K562 (cell line): ENCODE measurements around the gene CEACAM20. TPM values are rescaled to one million over a fixed set of nuclear protein-coding genes. Genes with fewer than 3 reads are reported as not detected.

ENCODE experiments used
- ATAC-seq: fragments of 200-7000 bp; cut with Tn5 transposase; 3 replicates; pipeline ENCODE4 v1.9.1; 2020; ENCODE audit warnings: moderate library complexity
- BruUV-seq: library from RNA; stranded (reverse); fragments of 400-500 nt; replicated peaks from 2 replicates; lab custom pipeline; 2021; lab: Mats Ljungman, UMichigan
- CTCF ChIA-PET: fragments of 300-600 bp; formaldehyde crosslinking; extraction: SDS; loops from one replicate; lab custom pipeline; 2021; ENCODE audit warnings: low intra/inter-chr PET ratio; lab: Yijun Ruan, JAX
- POLR2A ChIA-PET: fragments of 300-600, 350-650 bp; sonication (Branson Sonifier 250); formaldehyde crosslinking; extraction: SDS; loops from one replicate; lab custom pipeline; 2021; ENCODE audit warnings: antibody characterized with exemption, inconsistent platforms; lab: Yijun Ruan, JAX
- DNase-seq, 4 experiments: peaks; one replicate each; pipeline versions ENCODE4 v3.0.0 to v3.0.0-alpha.2; 2011 to 2018; ENCODE audit warnings: low spot score in 3 of 4, mixed read lengths in 3 of 4; ENCODE audit errors: extremely low read depth in 1 of 4
- FAIRE-seq: peaks from 2 replicates; lab custom pipeline; 2011; peaks lifted over from hg19 to GRCh38; lab: Jason Lieb, UNC
- H2AFZ ChIP-seq: 2 replicates; pipeline ENCODE4 v1.6.0; 2011; ENCODE audit warnings: low read depth, low read length, control low read depth, inconsistent platforms
- H3K27ac ChIP-seq: fragments of 200-600 bp; 3 replicates; pipeline ENCODE4 v1.8.0; 2011; ENCODE audit warnings: low read depth, mild to moderate bottlenecking, control low read depth, inconsistent platforms, low read length, moderate library complexity, mixed read lengths; ENCODE audit errors: extremely low read depth
- H3K27me3 ChIP-seq, 2 experiments: fragments of 300-600 bp in 1 of 2; 2 replicates in 1 of 2; 3 replicates in 1 of 2; pipeline versions ENCODE4 v1.6.0 to v1.8.0; 2011; ENCODE audit warnings: inconsistent platforms in 2 of 2, low read length in 2 of 2, mild to moderate bottlenecking in 1 of 2, mixed read lengths in 1 of 2, moderate library complexity in 1 of 2; ENCODE audit not compliant: control insufficient read depth in 2 of 2, insufficient read depth in 2 of 2
- H3K36me3 ChIP-seq: fragments of 300-600 bp; 3 replicates; pipeline ENCODE4 v1.8.0; 2011; ENCODE audit warnings: mild to moderate bottlenecking, low read length, inconsistent platforms; ENCODE audit not compliant: control insufficient read depth, insufficient read depth
- H3K4me1 ChIP-seq, 2 experiments: fragments of 200-600 bp in 1 of 2; replicated peaks in 1 of 2; 2 replicates in 1 of 2; 3 replicates in 1 of 2; pipeline versions ENCODE4 v1.5.1 to v1.8.0; 2011; ENCODE audit warnings: inconsistent platforms in 2 of 2, low read length in 2 of 2, mild to moderate bottlenecking in 1 of 2, mixed read lengths in 1 of 2, moderate library complexity in 1 of 2; ENCODE audit not compliant: control insufficient read depth in 2 of 2, insufficient read depth in 2 of 2
- H3K4me2 ChIP-seq: 2 replicates; pipeline ENCODE4 v1.6.1; 2011; ENCODE audit warnings: low read length, control low read depth, inconsistent platforms, mixed read lengths; ENCODE audit not compliant: insufficient read depth
- H3K4me3 ChIP-seq: fragments of 200-600 bp; sonication (generic), shearing (Covaris generic); 2 replicates; pipeline ENCODE4 v1.5.1; 2016; ENCODE audit warnings: control low read depth, inconsistent platforms
- H3K79me2 ChIP-seq: fragments of 200-600 bp; 3 replicates; pipeline ENCODE4 v1.8.0; 2011; ENCODE audit warnings: low read length, inconsistent platforms; ENCODE audit not compliant: control insufficient read depth, insufficient read depth
- H3K9ac ChIP-seq, 2 experiments: 2 replicates each; pipeline versions ENCODE4 v1.6.0 to v1.6.1; 2011; ENCODE audit warnings: low read depth in 2 of 2, low read length in 2 of 2, control low read depth in 1 of 2, inconsistent platforms in 1 of 2, mild to moderate bottlenecking in 1 of 2, mixed read lengths in 1 of 2; ENCODE audit not compliant: insufficient read depth in 1 of 2
- H3K9me1 ChIP-seq: one replicate; pipeline ENCODE4 v1.6.0; 2011; ENCODE audit warnings: inconsistent platforms, mild to moderate bottlenecking, low read length, moderate library complexity; ENCODE audit not compliant: control insufficient read depth, insufficient read depth
- H3K9me3 ChIP-seq: replicated peaks from 2 replicates; pipeline ENCODE4 v1.5.1; 2011; ENCODE audit warnings: low read depth, low read length, inconsistent platforms; ENCODE audit not compliant: control insufficient read depth, insufficient read depth
- H4K20me1 ChIP-seq: replicated peaks from 2 replicates; pipeline ENCODE4 v1.6.1; 2011; ENCODE audit warnings: low read length, inconsistent platforms, mixed read lengths; ENCODE audit not compliant: control insufficient read depth, insufficient read depth
- ARNT ChIP-seq, 2 experiments: fragments of 450-650 bp; IDR thresholded peaks; 2 replicates each; pipeline ENCODE4 v1.6.1; 2016; ENCODE audit warnings: mild to moderate bottlenecking in 1 of 2
- BDP1 ChIP-seq: IDR thresholded peaks from 3 replicates; pipeline ENCODE4 v1.6.1; 2011; ENCODE audit not compliant: insufficient read length, insufficient read depth
- CBX2 ChIP-seq: fragments of 200-600 bp; sonication (generic); IDR thresholded peaks from one replicate; pipeline ENCODE4 v1.6.1; 2012; ENCODE audit warnings: mild to moderate bottlenecking, low read length, inconsistent platforms; ENCODE audit not compliant: insufficient read depth, poor library complexity, severe bottlenecking
- CREBBP ChIP-seq: IDR thresholded peaks from one replicate; pipeline ENCODE4 v1.6.1; 2012; ENCODE audit warnings: low read depth, mild to moderate bottlenecking, control low read depth, inconsistent platforms, low read length
- GABPB1 ChIP-seq: sonication (generic); formaldehyde crosslinking; IDR thresholded peaks from 2 replicates; pipeline ENCODE4 v1.8.0; 2022; ENCODE audit warnings: mild to moderate bottlenecking, missing genetic modification reagents
- MAFF ChIP-seq: IDR thresholded peaks from 2 replicates; pipeline ENCODE4 v1.6.1; 2012; ENCODE audit warnings: low read length, improper control_type of control experiment
- NCOA2 ChIP-seq, 2 experiments: fragments of 450-650 bp; IDR thresholded peaks; 2 replicates each; pipeline ENCODE4 v1.6.1; 2018; ENCODE audit warnings: mild to moderate bottlenecking in 2 of 2, moderate library complexity in 1 of 2; ENCODE audit not compliant: partially characterized antibody in 2 of 2
- PURB ChIP-seq: sonication (generic); formaldehyde crosslinking; IDR thresholded peaks from 2 replicates; pipeline ENCODE4 v1.9.0; 2021; ENCODE audit warnings: low read depth, mild to moderate bottlenecking, missing genetic modification reagents
- RBM15 ChIP-seq: fragments of 200-400 bp; formaldehyde crosslinking; IDR thresholded peaks from 2 replicates; pipeline ENCODE4 v1.6.1; 2018; ENCODE audit warnings: mild to moderate bottlenecking, low read length, moderate library complexity; ENCODE audit not compliant: insufficient read depth
- SAFB2 ChIP-seq: fragments of 200-400 bp; formaldehyde crosslinking; IDR thresholded peaks from 2 replicates; pipeline ENCODE4 v1.6.1; 2018; ENCODE audit warnings: borderline replicate concordance, low read length, low read depth, moderate library complexity; ENCODE audit not compliant: severe bottlenecking
- SIN3A ChIP-seq, 2 experiments: fragments of 150-350 bp in 1 of 2; IDR thresholded peaks; 2 replicates each; pipeline ENCODE4 v1.6.1; 2011 to 2016; ENCODE audit warnings: borderline replicate concordance in 2 of 2, low read depth in 2 of 2, low read length in 2 of 2, mild to moderate bottlenecking in 2 of 2, moderate library complexity in 2 of 2; ENCODE audit not compliant: control insufficient read depth in 1 of 2
- TOE1 ChIP-seq, 2 experiments: fragments of 450-650 bp in 1 of 2; sonication (generic) in 1 of 2; formaldehyde crosslinking in 1 of 2; IDR thresholded peaks; 2 replicates each; pipeline versions ENCODE4 v1.7.1 to v1.8.0; 2016 to 2022; ENCODE audit warnings: borderline replicate concordance in 2 of 2, mild to moderate bottlenecking in 2 of 2, antibody characterized with exemption in 1 of 2, inconsistent platforms in 1 of 2, low read depth in 1 of 2, missing genetic modification reagents in 1 of 2, moderate library complexity in 1 of 2
- ZNF134 ChIP-seq: fragments of 250-450 bp; sonication (Bioruptor Pico); conservative IDR thresholded peaks from 2 replicates; pipeline ENCODE4 v1.4.0; 2020
- ZNF311 ChIP-seq: fragments of 250-450 bp; sonication (Bioruptor Pico); IDR thresholded peaks from 2 replicates; pipeline ENCODE4 v1.4.0; 2020; ENCODE audit warnings: mild to moderate bottlenecking, moderate library complexity
- WGBS: fragments of 100-300 bp; shearing (Covaris generic); methylation state at CpG from one replicate; pipeline ENCODE4 v1.1.6; 2016; ENCODE audit warnings: low coverage, mixed read lengths; ENCODE audit not compliant: insufficient coverage; ENCODE audit errors: missing lambda C conversion rate; 5-methylcytosine and 5-hydroxymethylcytosine counted together
- in situ Hi-C: fragments of 300-500 bp; cut with MboI; formaldehyde crosslinking; loops from 4 replicates; pipeline ENCODE4 v1.15.0; 2018; ENCODE audit warnings: inconsistent platforms, mixed read lengths
- intact Hi-C: fragments of 100-400 bp; cut with micrococcal nuclease; formaldehyde crosslinking; loops from 2 replicates; pipeline ENCODE4 v1.14.2; 2022
- polyA plus RNA-seq, 8 experiments: library from polyadenylated mRNA; depleted of rRNA in 4 of 8; stranded (reverse) in 5 of 8; unstranded in 3 of 8; fragments of >200 nt; fragmentation: Nextera tagmentation in 2 of 8; fragmentation: Illumina TruSeq in 1 of 8; extraction: Ambion mirVana in 2 of 8; extraction: Trizol in 1 of 8; gene quantifications; 2 replicates each; pipeline versions ENCODE4 v1.2.1 to v1.2.3, GENCODE V29; 2011 to 2014; ENCODE audit warnings: inconsistent platforms in 1 of 8, missing spikeins in 1 of 8
- total RNA-seq, 7 experiments: library from RNA; depleted of rRNA in 6 of 7; stranded (reverse); fragments of >200 nt in 6 of 7; fragmentation: Illumina TruSeq in 2 of 7; extraction: Trizol in 2 of 7; gene quantifications; 2 replicates each; pipeline versions ENCODE4 v1.2.1 to v1.2.3, GENCODE V29; 2011 to 2021; ENCODE audit warnings: low replicate concordance in 1 of 7
- TF ChIP-seq, protein P1 (sequence below): fragments of 250-450 bp; sonication (Bioruptor Pico); IDR thresholded peaks from 2 replicates; pipeline ENCODE4 v1.9.0; 2021; ENCODE audit warnings: mild to moderate bottlenecking
- TF ChIP-seq, protein P2 (sequence below), 2 experiments: fragments of 450-650 bp in 1 of 2; IDR thresholded peaks; 2 replicates each; pipeline ENCODE4 v1.6.1; 2011 to 2017; ENCODE audit warnings: low read depth in 2 of 2, antibody characterized with exemption in 1 of 2, borderline replicate concordance in 1 of 2, low read length in 1 of 2, mild to moderate bottlenecking in 1 of 2, mixed read lengths in 1 of 2; ENCODE audit not compliant: control insufficient read depth in 1 of 2

Gene CEACAM20
- total and polyA plus RNA-seq, 9 of the 15 experiments (the other 6 are each of a cell fraction or from before 2014, with no cell fraction given) = not detected

DNA sequence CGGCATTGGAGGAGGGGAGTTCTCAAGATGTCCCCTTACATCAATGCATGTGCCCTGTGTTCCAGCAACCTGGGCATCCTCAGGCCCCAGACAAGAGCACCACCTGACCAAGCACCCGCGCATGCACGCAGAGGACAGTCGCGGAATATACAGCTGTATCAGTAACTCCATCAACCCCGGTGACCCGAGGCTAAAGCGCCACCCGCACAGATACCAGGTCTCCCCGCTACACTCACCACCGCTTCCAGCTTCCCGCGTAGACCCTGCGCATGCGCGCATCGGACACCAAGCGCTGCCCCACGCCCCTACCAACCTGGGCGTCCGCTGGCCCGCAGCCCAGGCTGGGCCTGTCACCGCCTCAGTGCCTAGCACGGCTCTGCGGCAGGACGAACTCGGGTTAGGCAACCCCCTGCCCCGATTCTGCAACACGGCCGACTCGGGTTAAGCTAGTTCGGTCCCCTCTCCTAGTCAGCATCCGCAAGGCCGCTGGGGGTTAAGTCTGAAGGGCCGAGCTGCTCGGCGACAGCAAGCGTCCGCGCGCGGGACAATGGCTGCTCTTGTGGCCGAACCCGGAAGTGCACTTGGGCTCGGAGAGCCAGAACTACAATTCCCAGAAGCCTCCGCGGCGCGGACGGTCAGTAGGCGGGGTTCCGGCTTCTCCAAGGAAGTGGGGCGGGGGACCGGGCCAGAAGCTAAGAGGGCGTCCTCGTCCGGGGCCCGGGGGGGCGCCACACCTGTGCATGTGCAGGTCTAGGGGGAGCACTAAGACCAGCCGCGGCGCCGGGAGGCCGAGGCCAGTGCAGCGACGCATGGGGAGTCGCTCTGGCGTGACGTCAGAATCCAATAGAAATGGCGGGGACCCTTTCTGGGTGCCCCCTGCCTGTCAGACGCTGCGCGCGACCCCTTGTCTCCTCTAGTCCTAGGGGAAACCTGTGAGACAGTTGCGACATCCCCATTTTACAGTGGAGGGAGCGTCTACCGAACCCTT lies 29.2 kb downstream of the CEACAM20 start, which contains the start of gene ZNF180:
TSS of gene ZNF180 (minus strand) at position 561 of the 988 bp plus-strand sequence. CDS start 3,188 bp downstream, outside the sequence.
- ChIA-PET CTCF (no interaction called here), POLR2A (interaction anchor here (0.6 to 1.0 kb wide), 7 partner anchors 9 to 565 kb away, joined by 3 to 5 read pairs (median 4); partner anchors contain the start of gene ZNF45)
- Histone ChIP-seq H3K9ac (peak within 1 kb of the TSS; percentile 80 to 99), H4K20me1 (no peaks in the 10 kb centered on the region), H3K27ac (peak within 1 kb of the TSS; percentile 79), H3K4me1 (peaks cover 7 to 22% of the 10 kb centered on the region in 2 experiments; a peak in 3 of 5 replicates), H3K36me3 (peaks cover 25% of the 10 kb centered on the region; the same call in 2 of the 3 replicates), H3K4me3 (peak within 1 kb of the TSS; percentile 65), H2AFZ (peak within 1 kb of the TSS; percentile 92), H3K27me3 (no peaks in the 10 kb centered on the region), H3K9me3 (peaks cover 14% of the 10 kb centered on the region), H3K9me1 (no peaks in the 10 kb centered on the region), H3K79me2 (peaks cover 29% of the 10 kb centered on the region), H3K4me2 (peak within 1 kb of the TSS; percentile 92)
- ATAC-seq (peak; percentile 99), DNase-seq (peak; percentile 94 to 98 (median 94)), FAIRE-seq (peak; percentile 88)
- BruUV-seq = no TSS peak
- in situ Hi-C loops = no loop called here
- intact Hi-C loops = no loop called here
- under 1% methylated on average over 53 of the region's 78 CpGs for WGBS
- TF ChIP-seq GABPB1 (CRISPR knock-in tag) = peak; percentile 92
- TF ChIP-seq BDP1 = no peak
- no peak for TF ChIP-seq MAFF
- TF ChIP-seq RBM15 = no peak
- TF ChIP-seq, protein P1, sequence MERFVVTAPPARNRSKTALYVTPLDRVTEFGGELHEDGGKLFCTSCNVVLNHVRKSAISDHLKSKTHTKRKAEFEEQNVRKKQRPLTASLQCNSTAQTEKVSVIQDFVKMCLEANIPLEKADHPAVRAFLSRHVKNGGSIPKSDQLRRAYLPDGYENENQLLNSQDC = no peak
- no peak for TF ChIP-seq ARNT (IDR thresholded peaks at IDR 0.05)
- TF ChIP-seq SIN3A (IDR thresholded peaks at IDR 0.05; ENCODE audit: borderline replicate concordance in 2 of 2, control insufficient read depth in 1 of 2, low read depth in 2 of 2, low read length in 2 of 2) = peak in 1 of 2 experiments; percentile 82; a peak in 2 of 4 replicates
- no peak for TF ChIP-seq PURB
- TF ChIP-seq CREBBP = no peak
- TF ChIP-seq CBX2 = no peak
- TF ChIP-seq ZNF134 (CRISPR knock-in tag) = no peak
- no peak for TF ChIP-seq NCOA2 (IDR thresholded peaks at IDR 0.05; ENCODE audit: partially characterized antibody in 2 of 2)
- TF ChIP-seq, protein P2, sequence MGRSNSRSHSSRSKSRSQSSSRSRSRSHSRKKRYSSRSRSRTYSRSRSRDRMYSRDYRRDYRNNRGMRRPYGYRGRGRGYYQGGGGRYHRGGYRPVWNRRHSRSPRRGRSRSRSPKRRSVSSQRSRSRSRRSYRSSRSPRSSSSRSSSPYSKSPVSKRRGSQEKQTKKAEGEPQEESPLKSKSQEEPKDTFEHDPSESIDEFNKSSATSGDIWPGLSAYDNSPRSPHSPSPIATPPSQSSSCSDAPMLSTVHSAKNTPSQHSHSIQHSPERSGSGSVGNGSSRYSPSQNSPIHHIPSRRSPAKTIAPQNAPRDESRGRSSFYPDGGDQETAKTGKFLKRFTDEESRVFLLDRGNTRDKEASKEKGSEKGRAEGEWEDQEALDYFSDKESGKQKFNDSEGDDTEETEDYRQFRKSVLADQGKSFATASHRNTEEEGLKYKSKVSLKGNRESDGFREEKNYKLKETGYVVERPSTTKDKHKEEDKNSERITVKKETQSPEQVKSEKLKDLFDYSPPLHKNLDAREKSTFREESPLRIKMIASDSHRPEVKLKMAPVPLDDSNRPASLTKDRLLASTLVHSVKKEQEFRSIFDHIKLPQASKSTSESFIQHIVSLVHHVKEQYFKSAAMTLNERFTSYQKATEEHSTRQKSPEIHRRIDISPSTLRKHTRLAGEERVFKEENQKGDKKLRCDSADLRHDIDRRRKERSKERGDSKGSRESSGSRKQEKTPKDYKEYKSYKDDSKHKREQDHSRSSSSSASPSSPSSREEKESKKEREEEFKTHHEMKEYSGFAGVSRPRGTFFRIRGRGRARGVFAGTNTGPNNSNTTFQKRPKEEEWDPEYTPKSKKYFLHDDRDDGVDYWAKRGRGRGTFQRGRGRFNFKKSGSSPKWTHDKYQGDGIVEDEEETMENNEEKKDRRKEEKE (IDR thresholded peaks at IDR 0.05; ENCODE audit: borderline replicate concordance in 1 of 2, control insufficient read depth in 1 of 2, low read depth in 2 of 2, low read length in 1 of 2) = 0 out of 4 replicates have a peak, but pooled peaks of 1 of the 2 experiments have one; percentile 14
- no peak for TF ChIP-seq SAFB2
- TF ChIP-seq ZNF311 (CRISPR knock-in tag) = no peak
- TF ChIP-seq TOE1 (IDR thresholded peaks at IDR 0.05; ENCODE audit: borderline replicate concordance) = peak; percentile 61; the same call in 1 of the 2 replicates
- 0 out of 2 replicates have a peak, but pooled peaks have one; percentile 71 for TF ChIP-seq TOE1 (CRISPR knock-in tag; IDR thresholded peaks at IDR 0.05; ENCODE audit: borderline replicate concordance, low read depth)
